Psoas muscle (tissue), 8 donors: Measurements from ENCODE around the gene HPCAL1. TPM values are rescaled to one million over a fixed set of nuclear protein-coding genes. Genes with fewer than 3 reads are reported as not detected.

Source experiments
- ATAC-seq, 4 donors: fragments of 200-7000 bp; cut with Tn5 transposase; one replicate each; pipeline ENCODE4 v1.9.1; 2020; ENCODE audit warnings: moderate library complexity in 3 of 4, mild to moderate bottlenecking in 2 of 4
- DNase-seq, 2 donors: peaks; one replicate each; pipeline ENCODE4 v3.0.0-alpha.2; 2020
- H3K27ac ChIP-seq: fragments of 200-600 bp; one replicate; pipeline ENCODE4 v1.8.0; 2022
- H3K27me3 ChIP-seq, 3 donors: fragments of 200-600 bp in 1 of 3; one replicate each; pipeline versions ENCODE4 v1.6.1 to v1.8.0; 2013 to 2022; ENCODE audit warnings: low read length in 2 of 3, mild to moderate bottlenecking in 2 of 3, moderate library complexity in 1 of 3; ENCODE audit not compliant: insufficient read depth in 3 of 3
- H3K36me3 ChIP-seq, 2 donors: fragments of 200-600 bp in 1 of 2; one replicate each; pipeline versions ENCODE4 v1.6.1 to v1.8.0; 2013 to 2022; ENCODE audit warnings: low read depth in 1 of 2, mild to moderate bottlenecking in 1 of 2, moderate library complexity in 1 of 2; ENCODE audit not compliant: insufficient read depth in 1 of 2
- H3K4me1 ChIP-seq: fragments of 200-600 bp; one replicate; pipeline ENCODE4 v1.8.0; 2022
- H3K4me3 ChIP-seq: fragments of 200-600 bp; one replicate; pipeline ENCODE4 v1.8.0; 2022; ENCODE audit warnings: mild to moderate bottlenecking
- H3K9me3 ChIP-seq: fragments of 200-600 bp; one replicate; pipeline ENCODE4 v1.8.0; 2022
- WGBS, 3 donors: extraction: QIAGEN DNeasy Blood & Tissue Kit; methylation state at CpG; one replicate each; pipeline versions ENCODE4 v1.1.6 to v1.1.7; 2013; 5-methylcytosine and 5-hydroxymethylcytosine counted together
- intact Hi-C, 2 donors: fragments of 100-400 bp; cut with DNase I; formaldehyde crosslinking; loops; one replicate each; pipeline versions ENCODE4 v1.11.0 to v1.14.2; 2022
- polyA plus RNA-seq, 3 donors: library from polyadenylated mRNA; stranded (reverse); fragments of 200-250 nt; gene quantifications; one replicate each; pipeline ENCODE4 v1.2.3, GENCODE V29; 2013
- total RNA-seq, 4 donors: library from RNA; stranded (reverse); fragmentation: NEBNext Ultra II Directional in 2 of 4; extraction: Animal tissue kit (Norgen Biotek cat#: 25700) in 2 of 4; gene quantifications; one replicate each; pipeline versions ENCODE4 v1.2.1 to v1.2.4, GENCODE V29; 2021 to 2023
- TF ChIP-seq, protein P1 (sequence below): fragments of 200-600 bp; IDR thresholded peaks from one replicate; pipeline ENCODE4 v1.8.0; 2022; ENCODE audit warnings: antibody characterized with exemption
- donor health status: healthy with polysubstance abuse.
- donor health status: DM: no; HTN: no; CAD: no; lungs with moderate emphysema.
- donor health status: Bipolar disorder and iron deficiency.
- donor health status: healthy.
- donor health status: DM: yes; HTN: yes; CAD: no.
- donor health status: DM: no; HTN: no; CAD: no.
- donor health status: DM: no; HTN: no; CAD: no.
- donor health status: DM: yes; HTN: yes; CAD: no.

HPCAL1 gene
- total and polyA plus RNA-seq, 7 donors = 16.1 to 182 (median 33.4) TPM

- intact Hi-C loops = no loop called here
- TF ChIP-seq, protein P1, sequence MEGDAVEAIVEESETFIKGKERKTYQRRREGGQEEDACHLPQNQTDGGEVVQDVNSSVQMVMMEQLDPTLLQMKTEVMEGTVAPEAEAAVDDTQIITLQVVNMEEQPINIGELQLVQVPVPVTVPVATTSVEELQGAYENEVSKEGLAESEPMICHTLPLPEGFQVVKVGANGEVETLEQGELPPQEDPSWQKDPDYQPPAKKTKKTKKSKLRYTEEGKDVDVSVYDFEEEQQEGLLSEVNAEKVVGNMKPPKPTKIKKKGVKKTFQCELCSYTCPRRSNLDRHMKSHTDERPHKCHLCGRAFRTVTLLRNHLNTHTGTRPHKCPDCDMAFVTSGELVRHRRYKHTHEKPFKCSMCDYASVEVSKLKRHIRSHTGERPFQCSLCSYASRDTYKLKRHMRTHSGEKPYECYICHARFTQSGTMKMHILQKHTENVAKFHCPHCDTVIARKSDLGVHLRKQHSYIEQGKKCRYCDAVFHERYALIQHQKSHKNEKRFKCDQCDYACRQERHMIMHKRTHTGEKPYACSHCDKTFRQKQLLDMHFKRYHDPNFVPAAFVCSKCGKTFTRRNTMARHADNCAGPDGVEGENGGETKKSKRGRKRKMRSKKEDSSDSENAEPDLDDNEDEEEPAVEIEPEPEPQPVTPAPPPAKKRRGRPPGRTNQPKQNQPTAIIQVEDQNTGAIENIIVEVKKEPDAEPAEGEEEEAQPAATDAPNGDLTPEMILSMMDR = no peak
These were observed 66.9 kb downstream of the HPCAL1 start for GRCh38 chr2:10369269-10370255.

DNA sequence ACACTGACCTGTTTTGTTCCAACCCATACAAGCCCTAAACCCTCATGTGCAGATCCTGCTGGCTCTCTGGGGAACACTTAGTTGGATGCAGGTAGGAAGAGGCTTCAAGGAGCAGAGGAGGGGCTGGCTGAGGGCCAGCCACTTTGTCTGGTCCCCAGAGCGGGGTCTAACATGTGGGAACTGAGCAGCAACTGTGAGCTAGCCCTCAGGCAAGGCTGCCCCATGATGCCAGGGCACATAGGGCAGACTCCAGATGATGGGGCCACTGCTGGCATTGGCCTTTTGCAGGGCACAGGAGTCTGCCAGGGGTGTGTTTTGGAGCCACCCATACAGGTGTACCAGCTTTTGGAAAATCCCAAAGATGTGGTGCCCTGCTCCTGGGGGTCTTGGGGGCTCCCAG is 67.7 kb downstream of the HPCAL1 start:
- no peak for ATAC-seq
- DNase-seq = peak in 1 of 2 donors; percentile 49
- Histone ChIP-seq H3K4me3 (no peak overlapping the region), H3K27ac (no peak overlapping the region), H3K4me1 (no peaks in the 10 kb centered on the region), H3K9me3 (no peaks in the 10 kb centered on the region), H3K27me3 (no peaks in the 10 kb centered on the region), H3K36me3 (no peaks in the 10 kb centered on the region)
- 92 to 100% (median 94%) methylated on average over 1 of the region's 1 CpG for WGBS, 3 donors
- intact Hi-C loops = no loop called here
- TF ChIP-seq, protein P1 = no peak

More at GRCh38 chr2:10369269-10370255, 66.9 kb downstream of the HPCAL1 start:
- no peak overlapping the region for H3K27ac ChIP-seq
- H3K27me3 ChIP-seq = no peaks in the 10 kb centered on the region
- no peak for DNase-seq
- H3K36me3 ChIP-seq = no peaks in the 10 kb centered on the region
- ATAC-seq = no peak
- H3K4me3 ChIP-seq = no peak overlapping the region
- WGBS, 3 donors = 85 to 88% (median 87%) methylated on average over 14 of the region's 14 CpGs
- no peaks in the 10 kb centered on the region for H3K9me3 ChIP-seq
- H3K4me1 ChIP-seq = no peaks in the 10 kb centered on the region

DNA sequence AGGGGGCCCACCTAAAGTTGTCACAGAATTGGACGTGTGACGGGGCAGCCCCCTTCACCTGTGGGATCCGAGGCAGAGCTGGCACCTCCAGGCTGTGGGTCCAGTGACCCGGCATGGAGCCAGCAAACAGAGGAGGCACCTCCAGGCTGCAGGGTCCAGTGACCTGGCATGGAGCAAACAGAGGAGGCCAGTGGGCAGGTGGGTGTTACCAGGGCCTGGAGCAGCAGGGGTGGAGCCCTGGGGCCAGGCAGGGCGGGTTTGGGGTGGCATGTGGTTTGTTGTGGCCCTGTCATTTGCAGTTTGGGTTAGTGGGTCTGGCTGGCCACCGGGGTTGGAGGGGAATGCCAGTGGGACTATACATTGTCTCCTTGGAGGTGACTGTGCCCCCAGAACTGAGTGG is 68.2 kb downstream of the HPCAL1 start:
- Histone ChIP-seq H3K9me3 (no peaks in the 10 kb centered on the region), H3K4me1 (no peaks in the 10 kb centered on the region), H3K27ac (no peak overlapping the region), H3K4me3 (no peak overlapping the region), H3K27me3 (no peaks in the 10 kb centered on the region), H3K36me3 (no peaks in the 10 kb centered on the region)
- ATAC-seq (no peak), DNase-seq (peak in 1 of 2 donors; percentile 52)
- 94 to 95% (median 94%) methylated on average over 6 of the region's 6 CpGs for WGBS, 3 donors
- intact Hi-C loops = no loop called here
- TF ChIP-seq, protein P1 = no peak

DNA sequence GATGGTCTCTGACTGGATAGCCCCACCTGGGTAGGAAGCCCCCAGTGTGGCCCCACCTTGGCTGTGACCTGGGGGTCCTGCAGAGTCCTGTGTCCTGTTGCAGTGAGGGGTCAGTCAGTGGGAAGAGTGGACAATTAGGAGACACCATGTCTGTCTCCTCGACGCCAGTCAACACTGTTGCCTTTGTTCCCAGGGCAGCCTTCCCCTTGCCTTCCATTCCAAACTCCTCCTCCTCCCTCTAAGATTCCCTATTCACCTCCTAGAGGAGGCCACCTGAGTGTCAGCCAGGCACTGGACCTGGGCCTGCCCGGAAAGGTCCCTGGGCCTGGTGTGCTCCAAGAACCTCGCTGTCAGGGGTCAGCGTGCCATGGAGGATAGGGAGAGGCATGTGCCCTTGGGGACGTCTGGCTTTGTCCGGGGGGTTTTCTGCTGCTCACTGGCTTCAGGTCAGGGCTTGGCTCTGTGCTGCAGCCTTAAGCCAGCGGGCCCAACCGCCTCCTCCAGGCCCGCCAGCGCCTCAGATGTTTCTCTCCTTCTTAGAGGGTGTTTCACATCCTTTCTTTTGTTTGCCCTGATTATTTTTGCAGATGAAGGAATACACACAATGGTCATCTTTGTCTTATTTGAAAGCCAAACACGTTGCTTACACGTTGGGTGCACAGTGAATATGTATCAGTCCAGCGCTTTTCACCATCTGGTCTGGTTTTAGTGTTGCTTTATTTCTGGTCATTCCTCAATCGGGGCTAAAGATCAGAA is 68.9 kb downstream of the HPCAL1 start:
- 74 to 81% (median 77%) methylated on average over 15 of the region's 15 CpGs for WGBS, 3 donors
- Histone ChIP-seq H3K4me1 (no peaks in the 10 kb centered on the region), H3K27ac (no peak overlapping the region), H3K4me3 (no peak overlapping the region), H3K36me3 (no peaks in the 10 kb centered on the region), H3K27me3 (no peaks in the 10 kb centered on the region), H3K9me3 (no peaks in the 10 kb centered on the region)
- DNase-seq (peak in 1 of 2 donors; percentile 18), ATAC-seq (no peak)
- TF ChIP-seq, protein P1 = no peak
- intact Hi-C loops = no loop called here
